Subcutaneous abdominal adipose tissue (tissue), 5 donors: Measurements from ENCODE around the gene TC2N.
"Not testable (repeated sequence)": the region's sequence is repeated elsewhere in the genome, so short reads cannot be mapped to it uniquely, and the experiment has no call there.

Source experiments
- H3K27ac ChIP-seq: one replicate; pipeline ENCODE4 v1.7.0; 2013; ENCODE audit warnings: low read depth, mild to moderate bottlenecking, inconsistent platforms, low read length, moderate library complexity
- H3K27me3 ChIP-seq, 5 donors: one replicate each; pipeline ENCODE4 v1.7.0; 2013; ENCODE audit warnings: low read length in 5 of 5, inconsistent platforms in 1 of 5; ENCODE audit not compliant: control insufficient read depth in 5 of 5, insufficient read depth in 4 of 5
- H3K36me3 ChIP-seq, 5 donors: one replicate each; pipeline ENCODE4 v1.7.0; 2013; ENCODE audit warnings: low read length in 5 of 5; ENCODE audit not compliant: control insufficient read depth in 5 of 5, insufficient read depth in 5 of 5
- H3K4me1 ChIP-seq, 5 donors: one replicate each; pipeline ENCODE4 v1.7.0; 2013; ENCODE audit warnings: low read length in 5 of 5, mild to moderate bottlenecking in 3 of 5, moderate library complexity in 1 of 5; ENCODE audit not compliant: control insufficient read depth in 5 of 5, insufficient read depth in 5 of 5
- H3K4me3 ChIP-seq, 5 donors: one replicate each; pipeline ENCODE4 v1.7.0; 2013; ENCODE audit warnings: low read length in 5 of 5, low read depth in 1 of 5
- H3K9ac ChIP-seq, 5 donors: one replicate each; pipeline ENCODE4 v1.7.0; 2013; ENCODE audit warnings: low read length in 5 of 5, mild to moderate bottlenecking in 4 of 5, moderate library complexity in 3 of 5
- H3K9me3 ChIP-seq, 5 donors: one replicate each; pipeline ENCODE4 v1.7.0; 2013; ENCODE audit warnings: low read length in 5 of 5; ENCODE audit not compliant: control insufficient read depth in 5 of 5
- donor health status: healthy.
- donor health status: healthy.
- donor health status: healthy.
- donor health status: healthy.
- donor health status: healthy.

Gene TC2N

GRCh38 chr14:91872011-91872501 lies 4.7 kb upstream of the TC2N start:
- peaks cover 0 to 44% (median 16%) of the 10 kb centered on the region in 5 donors for H3K36me3 ChIP-seq
- H3K4me3 ChIP-seq = no peak overlapping the region
- H3K27ac ChIP-seq = peak overlapping the region; percentile 58
- H3K9me3 ChIP-seq = no peaks in the 10 kb centered on the region
- H3K9ac ChIP-seq = peak overlapping the region in 1 of 5 donors; percentile 48
- peaks cover 4 to 25% (median 23%) of the 10 kb centered on the region in 5 donors for H3K4me1 ChIP-seq
- H3K27me3 ChIP-seq = no peaks in the 10 kb centered on the region

- not testable (repeated sequence) for H3K9me3 ChIP-seq, H3K27me3 ChIP-seq, H3K4me3 ChIP-seq, H3K27ac ChIP-seq, H3K9ac ChIP-seq
- peaks cover 0 to 38% (median 12%) of the 10 kb centered on the region in 5 donors for H3K36me3 ChIP-seq
- peaks cover 4 to 25% (median 23%) of the 10 kb centered on the region in 5 donors for H3K4me1 ChIP-seq
Observed at GRCh38 chr14:91871401-91871800, 4.1 kb upstream of the TC2N start.

- Histone ChIP-seq H3K9me3 (no peaks in the 10 kb centered on the region), H3K27ac (no peak overlapping the region), H3K4me3 (no peak overlapping the region), H3K27me3 (peaks cover 0 to 3% (median 0%) of the 10 kb centered on the region in 5 donors), H3K4me1 (peaks cover 4 to 25% (median 23%) of the 10 kb centered on the region in 5 donors), H3K36me3 (peaks cover 0 to 33% (median 12%) of the 10 kb centered on the region in 5 donors), H3K9ac (no peak overlapping the region)
Observed at GRCh38 chr14:91870890-91871289, 3.6 kb upstream of the TC2N start.

GRCh38 chr14:91870001-91870400 lies 2.7 kb upstream of the TC2N start:
- Histone ChIP-seq H3K27ac (no peak overlapping the region), H3K36me3 (peaks cover 0 to 27% (median 12%) of the 10 kb centered on the region in 5 donors), H3K9ac (no peak overlapping the region), H3K9me3 (no peaks in the 10 kb centered on the region), H3K4me1 (peaks cover 4 to 25% (median 23%) of the 10 kb centered on the region in 5 donors), H3K27me3 (peaks cover 0 to 3% (median 0%) of the 10 kb centered on the region in 5 donors), H3K4me3 (no peak overlapping the region)

- no peak overlapping the region for H3K4me3 ChIP-seq
- H3K27ac ChIP-seq = no peak overlapping the region
- no peak overlapping the region for H3K9ac ChIP-seq
- H3K36me3 ChIP-seq = peaks cover 0 to 27% (median 12%) of the 10 kb centered on the region in 5 donors
- peaks cover 0 to 3% (median 0%) of the 10 kb centered on the region in 5 donors for H3K27me3 ChIP-seq
- no peaks in the 10 kb centered on the region for H3K9me3 ChIP-seq
- peaks cover 4 to 25% (median 23%) of the 10 kb centered on the region in 5 donors for H3K4me1 ChIP-seq
Observed at GRCh38 chr14:91869556-91869955, 2.2 kb upstream of the TC2N start.

GRCh38 chr14:91866511-91867295 lies 633 bp downstream of the TC2N start:
- Histone ChIP-seq H3K27me3 (peaks cover 0 to 3% (median 0%) of the 10 kb centered on the region in 5 donors), H3K9me3 (no peaks in the 10 kb centered on the region), H3K4me3 (peak overlapping the region in 2 of 5 donors; percentile 11 to 28), H3K9ac (no peak overlapping the region), H3K36me3 (peaks cover 0 to 26% (median 12%) of the 10 kb centered on the region in 5 donors), H3K4me1 (peaks cover 0 to 2% (median under 1%) of the 10 kb centered on the region in 5 donors), H3K27ac (no peak overlapping the region)

- peak overlapping the region in 1 of 5 donors; percentile 11 for H3K4me3 ChIP-seq
- H3K9me3 ChIP-seq = no peaks in the 10 kb centered on the region
- peaks cover 0 to 3% (median 0%) of the 10 kb centered on the region in 5 donors for H3K27me3 ChIP-seq
- peaks cover 0 to 26% (median 12%) of the 10 kb centered on the region in 5 donors for H3K36me3 ChIP-seq
- no peaks in the 10 kb centered on the region for H3K4me1 ChIP-seq
- no peak overlapping the region for H3K9ac ChIP-seq
- H3K27ac ChIP-seq = no peak overlapping the region
Observed at GRCh38 chr14:91866061-91866460, 1.3 kb downstream of the TC2N start.

- no peak overlapping the region for H3K9ac ChIP-seq
- peaks cover 0 to 5% (median 0%) of the 10 kb centered on the region in 5 donors for H3K4me1 ChIP-seq
- H3K9me3 ChIP-seq = no peaks in the 10 kb centered on the region
- no peak overlapping the region for H3K4me3 ChIP-seq
- peaks cover 0 to 3% (median 0%) of the 10 kb centered on the region in 5 donors for H3K27me3 ChIP-seq
- peaks cover 0 to under 1% (median 0%) of the 10 kb centered on the region in 5 donors for H3K36me3 ChIP-seq
- H3K27ac ChIP-seq = no peak overlapping the region
Observed at GRCh38 chr14:91862417-91862816, 4.9 kb downstream of the TC2N start.

- H3K4me1 ChIP-seq = peaks cover 0 to 5% (median 0%) of the 10 kb centered on the region in 5 donors
- no peaks in the 10 kb centered on the region for H3K36me3 ChIP-seq
- no peak overlapping the region for H3K9ac ChIP-seq
- no peak overlapping the region for H3K4me3 ChIP-seq
- peaks cover 0 to 2% (median 0%) of the 10 kb centered on the region in 5 donors for H3K27me3 ChIP-seq
- no peak overlapping the region for H3K27ac ChIP-seq
- no peaks in the 10 kb centered on the region for H3K9me3 ChIP-seq
Observed at GRCh38 chr14:91861091-91861490, 6.2 kb downstream of the TC2N start.

- Histone ChIP-seq H3K9ac (no peak overlapping the region), H3K4me3 (no peak overlapping the region), H3K27me3 (no peaks in the 10 kb centered on the region), H3K27ac (no peak overlapping the region), H3K4me1 (peaks cover 0 to 5% (median 0%) of the 10 kb centered on the region in 5 donors), H3K36me3 (no peaks in the 10 kb centered on the region), H3K9me3 (no peaks in the 10 kb centered on the region)
Observed at GRCh38 chr14:91860238-91860637, 7.1 kb downstream of the TC2N start.
